Suppressor macrophage (primary cell): ENCODE results near the gene PARP4.
"Not testable (repeated sequence)": the region's sequence is repeated elsewhere in the genome, so short reads cannot be mapped to it uniquely, and the experiment has no call there.

ENCODE experiments used
- DNase-seq, 4 experiments: peaks; one replicate each; pipeline ENCODE4 v3.0.0-alpha.2; 2020 to 2022

The PARP4 gene

DNA sequence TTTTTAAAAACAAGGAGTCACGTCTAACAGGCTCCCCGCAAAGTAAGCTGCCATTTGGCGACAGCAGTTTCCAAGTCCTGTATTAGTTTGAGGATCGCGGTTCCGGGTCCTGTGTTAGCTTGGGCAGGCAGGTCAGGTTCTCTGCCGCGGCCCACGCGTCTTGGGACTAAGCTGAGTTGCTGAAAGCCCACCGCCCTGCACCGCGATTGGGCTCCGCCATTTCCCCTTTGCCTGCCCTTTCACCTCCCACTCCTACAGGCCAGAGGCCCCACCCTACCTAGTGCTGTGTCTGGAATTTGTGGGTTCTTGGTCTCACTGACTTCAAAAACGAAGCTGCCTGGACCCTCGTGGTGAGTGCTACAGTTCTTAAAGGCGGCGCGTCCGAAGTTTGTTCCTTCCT is 6.8 kb downstream of the PARP4 start:
- DNase-seq: no peak

GRCh38 chr13:24505256-24505655 is 7.3 kb downstream of the PARP4 start:
- DNase-seq: peak; percentile 8 to 50 (median 45)

DNA sequence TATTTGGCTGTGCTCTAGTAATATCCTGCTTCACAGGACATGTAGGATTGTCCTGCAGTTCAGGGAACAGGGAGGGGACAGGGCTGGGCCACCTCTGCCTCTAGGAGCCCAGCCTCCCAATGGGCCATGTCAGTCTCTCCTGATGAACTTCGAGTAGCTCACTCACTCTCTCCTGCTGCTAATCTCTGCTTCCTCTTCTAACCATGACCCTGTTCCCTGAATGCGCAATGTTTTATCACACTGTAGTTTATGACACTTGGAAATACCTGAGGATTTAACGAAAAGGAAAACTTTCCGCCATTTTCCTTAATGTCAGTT is 9.2 kb downstream of the PARP4 start:
- peak in 2 of 4 experiments; percentile 8 to 10 for DNase-seq

- DNase-seq: peak in 3 of 4 experiments; percentile 17 to 27 (median 20)
Measured at GRCh38 chr13:24502533-24503378, 9.8 kb downstream of the PARP4 start.

- no peak for DNase-seq
Measured at GRCh38 chr13:24500977-24501376, 11.6 kb downstream of the PARP4 start.

DNA sequence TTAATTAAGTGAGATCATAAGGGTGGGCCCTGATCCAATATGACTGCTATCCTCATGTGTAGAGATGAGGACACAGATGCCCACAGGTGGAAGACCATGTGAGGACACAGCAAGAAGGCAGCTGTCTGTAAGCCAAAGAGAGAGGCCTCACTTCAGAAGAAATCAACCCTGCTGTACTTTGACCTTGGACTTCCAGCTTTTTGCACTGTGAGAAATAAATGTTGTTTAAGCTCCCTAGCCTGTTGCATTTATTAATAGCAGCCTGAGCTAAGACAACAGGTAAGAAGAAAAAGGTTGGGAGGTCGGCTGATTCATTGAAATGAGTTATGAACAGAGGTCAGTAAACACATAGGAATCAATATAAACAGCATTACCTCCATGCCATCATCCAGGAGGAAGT is 14.8 kb downstream of the PARP4 start:
- no peak for DNase-seq

DNA sequence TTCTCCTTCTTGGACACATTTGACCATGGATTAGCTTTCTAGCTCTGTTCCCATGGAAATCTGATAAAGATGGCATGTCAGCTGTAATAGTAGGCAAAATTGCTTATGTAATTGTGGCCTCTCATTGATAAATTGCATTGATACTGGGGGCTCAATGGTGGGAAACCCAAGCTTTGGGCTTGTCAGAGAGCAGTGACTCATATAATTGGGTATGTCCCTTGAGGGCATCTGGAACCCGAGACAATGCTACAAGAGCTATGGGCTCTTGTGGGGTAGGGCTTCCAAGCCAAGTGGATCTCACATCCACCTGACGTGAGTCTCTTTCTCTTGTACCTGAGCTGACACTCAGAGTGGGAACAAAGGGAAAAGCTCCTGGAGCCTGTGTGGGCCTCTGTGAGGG is 16.3 kb downstream of the PARP4 start:
- not testable (repeated sequence) for DNase-seq

DNA sequence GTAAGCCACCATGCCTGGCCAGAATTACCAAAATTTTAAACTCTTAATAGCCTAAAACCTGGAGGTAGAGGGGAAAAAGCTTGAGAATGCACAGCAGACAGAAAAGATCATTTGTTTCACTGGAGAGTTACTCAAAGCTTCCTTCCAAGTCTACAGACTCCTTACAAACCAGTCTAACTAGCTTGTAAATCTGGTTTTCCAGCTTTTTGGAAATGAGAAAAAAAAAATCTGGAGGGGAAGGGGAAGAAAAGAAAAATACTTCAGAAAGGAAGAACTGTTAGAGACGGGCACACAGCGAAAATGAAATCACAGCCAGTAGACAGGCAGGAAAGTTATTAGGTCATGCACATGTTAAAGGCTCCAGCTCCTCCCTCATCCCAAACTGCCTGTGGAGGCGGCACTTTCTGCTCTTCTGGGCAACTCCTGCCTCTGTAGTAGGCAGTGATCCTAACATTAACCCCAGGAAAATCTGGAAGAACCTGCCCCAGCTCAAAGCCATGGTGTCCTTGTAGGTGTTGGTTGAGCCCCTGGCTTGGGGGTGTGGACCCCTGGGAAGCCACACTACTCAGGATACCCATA is 17.3 kb downstream of the PARP4 start:
- DNase-seq: no peak

GRCh38 chr13:24493356-24493755 is 19.2 kb downstream of the PARP4 start:
- DNase-seq: no peak

DNA sequence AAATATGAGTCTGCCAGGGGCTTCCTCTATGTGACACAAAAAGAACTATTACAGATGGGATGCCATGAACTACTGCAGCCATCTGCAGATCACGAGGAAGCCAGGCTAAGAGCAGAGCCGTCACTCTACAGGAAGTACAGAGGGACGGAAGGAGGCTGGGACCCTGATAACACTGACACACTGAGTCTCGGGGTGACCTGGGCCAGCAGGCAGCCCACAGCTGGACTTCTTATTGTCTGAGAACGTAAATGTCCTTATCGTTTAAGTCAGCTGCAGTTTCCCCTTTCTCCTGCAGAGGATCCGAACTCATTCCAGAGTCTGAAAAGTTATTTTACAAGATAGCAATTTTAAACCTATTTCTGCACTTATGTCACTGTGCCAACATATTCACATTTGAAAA is 20.7 kb downstream of the PARP4 start:
- DNase-seq: peak in 2 of 4 experiments; percentile 4 to 5

DNA sequence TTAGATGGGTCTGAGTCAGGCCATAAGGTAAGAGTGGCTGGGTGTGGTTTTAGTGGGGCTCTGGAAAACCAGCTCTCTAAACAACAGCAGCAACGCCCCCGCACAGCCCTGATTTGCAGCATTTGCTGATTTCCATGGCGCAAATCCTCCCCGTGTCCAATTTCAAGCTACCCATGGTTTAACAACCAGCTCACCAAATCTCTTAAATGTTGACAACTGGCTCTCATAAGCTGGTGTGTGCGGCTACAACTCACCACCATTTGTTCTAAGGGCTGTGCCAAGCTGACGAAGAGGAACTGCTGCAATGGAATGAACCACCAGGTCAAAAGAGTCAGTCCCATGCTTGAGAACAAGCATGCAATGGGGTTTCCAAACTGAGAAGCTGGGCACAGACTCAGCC is 22.9 kb downstream of the PARP4 start:
- no peak for DNase-seq

- not testable (repeated sequence) for DNase-seq
Measured at GRCh38 chr13:24488092-24488491, 24.5 kb downstream of the PARP4 start.

- not testable (repeated sequence) for DNase-seq
Measured at GRCh38 chr13:24486017-24486657, 26.4 kb downstream of the PARP4 start.

- DNase-seq: no peak
Measured at GRCh38 chr13:24473686-24474085, 38.9 kb downstream of the PARP4 start.

- DNase-seq: not testable (repeated sequence)
Measured at GRCh38 chr13:24472129-24472528, 40.4 kb downstream of the PARP4 start.

DNA sequence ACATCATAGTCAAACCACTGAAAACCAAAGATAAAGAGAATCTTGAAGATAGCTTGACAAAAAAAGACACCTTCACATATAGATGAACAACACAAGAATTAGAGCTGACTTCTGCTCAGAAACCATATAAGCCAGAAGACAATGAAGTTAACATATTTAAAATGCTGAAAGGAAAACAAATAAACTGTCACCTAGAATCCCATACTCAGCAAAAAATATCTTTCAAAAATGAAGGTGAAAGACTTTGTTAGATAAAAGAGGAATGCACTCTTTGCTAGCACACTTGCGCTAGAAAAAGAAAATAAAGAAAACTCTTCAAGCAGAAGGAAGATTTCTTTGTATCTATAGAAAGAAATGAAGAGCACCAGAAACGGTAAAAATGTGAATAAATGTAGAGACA is 49.5 kb downstream of the PARP4 start:
- no peak for DNase-seq

DNA sequence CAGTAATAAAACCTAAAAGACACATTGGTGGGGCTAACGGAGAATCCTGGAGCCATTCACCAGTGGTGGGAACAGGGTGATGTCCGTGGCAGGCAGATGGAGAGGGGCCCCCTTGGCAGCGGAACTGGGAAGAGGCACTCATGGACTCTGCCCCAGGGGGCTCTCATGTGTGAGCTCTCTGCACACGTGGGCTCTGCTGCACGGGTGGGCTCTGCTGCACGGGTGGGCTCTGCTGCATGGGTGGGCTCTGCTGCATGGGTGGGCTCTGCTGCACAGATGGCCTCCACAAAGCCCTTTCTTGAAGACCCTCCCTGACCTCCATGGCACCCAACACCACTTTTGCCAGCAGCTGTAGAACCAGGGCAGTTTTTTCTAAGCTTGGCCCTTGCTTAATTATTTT is 52.3 kb downstream of the PARP4 start:
- no peak for DNase-seq

DNA sequence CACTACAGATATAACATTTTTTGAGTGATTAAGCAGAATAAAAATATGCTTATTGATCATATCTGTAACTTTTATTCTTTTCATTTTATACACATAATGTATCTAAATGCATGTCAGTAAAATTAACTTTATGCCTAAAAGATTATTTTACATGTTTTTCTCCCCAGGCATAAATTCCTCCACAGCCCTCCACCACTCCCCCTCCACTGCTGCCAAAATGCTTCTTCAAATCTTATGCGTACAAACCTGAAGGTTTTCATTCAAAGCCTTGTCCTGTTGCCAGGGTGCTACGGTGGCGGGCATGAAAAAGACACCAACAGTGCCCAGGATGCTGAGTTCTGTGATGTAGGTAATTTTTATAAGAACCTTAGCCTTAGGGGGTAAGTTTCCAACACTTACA is 52.9 kb downstream of the PARP4 start:
- DNase-seq: no peak

- peak in 1 of 4 experiments; percentile 4 for DNase-seq
Measured at GRCh38 chr13:24459234-24459633, 53.3 kb downstream of the PARP4 start.

- DNase-seq: no peak
Measured at GRCh38 chr13:24458736-24459135, 53.8 kb downstream of the PARP4 start.

DNA sequence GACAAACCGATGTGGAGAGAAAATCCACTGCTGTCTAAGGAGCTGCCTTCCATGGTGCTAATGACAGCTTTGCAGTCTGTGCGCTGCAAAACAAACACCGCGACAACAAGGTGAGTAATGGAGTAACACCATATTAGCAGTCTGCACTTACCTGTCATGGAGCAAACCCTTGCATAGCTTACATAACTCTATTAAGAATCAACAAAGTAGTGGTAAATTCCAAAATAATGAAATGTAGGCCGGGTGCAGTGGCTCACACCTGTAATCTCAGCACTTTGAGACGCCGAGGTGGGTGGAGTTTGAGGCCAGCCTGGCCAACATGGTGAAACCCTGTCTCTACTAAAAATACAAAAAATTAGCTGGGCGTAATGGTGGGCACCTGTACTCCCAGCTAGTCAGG is 56.2 kb downstream of the PARP4 start:
- DNase-seq: no peak

DNA sequence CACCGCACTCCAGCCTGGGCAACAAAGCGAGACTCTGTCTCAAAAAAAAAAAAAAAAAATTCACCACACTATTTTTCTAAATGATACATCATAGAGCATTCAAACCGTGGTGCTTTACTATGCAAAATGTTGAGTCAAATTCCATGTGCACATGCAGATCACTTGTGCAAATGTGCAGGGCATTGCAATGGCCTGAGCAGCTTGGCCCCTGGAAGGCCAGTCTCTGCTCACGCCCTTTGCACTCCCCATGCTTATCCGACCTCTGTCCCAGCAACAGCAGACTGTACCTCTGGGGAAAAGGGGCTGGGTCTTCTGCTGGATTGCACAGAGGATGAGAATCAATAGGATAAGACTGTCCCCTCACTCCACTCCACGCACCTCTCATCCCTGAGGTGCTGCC is 58.5 kb downstream of the PARP4 start:
- DNase-seq: no peak

DNA sequence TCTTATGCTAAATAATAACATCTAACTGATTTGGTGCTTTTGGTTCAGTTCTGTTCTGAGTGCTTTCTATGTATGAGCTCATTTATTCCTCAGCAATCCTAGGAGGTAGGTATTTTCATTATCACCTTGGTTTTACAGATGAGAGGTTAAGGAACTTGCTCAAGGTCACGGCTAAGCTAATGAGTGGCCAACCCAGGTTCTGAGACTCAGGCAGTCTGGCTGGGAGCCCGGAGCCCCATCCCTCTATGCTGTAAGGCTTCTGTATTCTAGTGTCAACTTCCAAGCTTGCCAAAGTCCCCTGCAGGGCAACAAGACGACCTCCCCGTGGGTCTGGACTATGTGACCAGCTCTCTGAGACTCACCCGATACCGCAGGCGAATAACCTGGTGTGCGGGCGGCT is 60.5 kb downstream of the PARP4 start:
- DNase-seq: no peak

- DNase-seq: no peak
Measured at GRCh38 chr13:24450530-24450929, 62.0 kb downstream of the PARP4 start.
